AG09319 (cell line): Measurements from ENCODE around the gene CMKLR1.

Experiments
- DNase-seq: peaks from one replicate; pipeline ENCODE4 v3.0.0-alpha.2; 2010; ENCODE audit warnings: low read depth; ENCODE audit errors: extremely low read depth
- CTCF ChIP-seq: IDR thresholded peaks from 2 replicates; pipeline ENCODE4 v1.5.1; 2011; ENCODE audit warnings: low read depth, mild to moderate bottlenecking, inconsistent platforms, low read length, moderate library complexity

Gene CMKLR1

DNA sequence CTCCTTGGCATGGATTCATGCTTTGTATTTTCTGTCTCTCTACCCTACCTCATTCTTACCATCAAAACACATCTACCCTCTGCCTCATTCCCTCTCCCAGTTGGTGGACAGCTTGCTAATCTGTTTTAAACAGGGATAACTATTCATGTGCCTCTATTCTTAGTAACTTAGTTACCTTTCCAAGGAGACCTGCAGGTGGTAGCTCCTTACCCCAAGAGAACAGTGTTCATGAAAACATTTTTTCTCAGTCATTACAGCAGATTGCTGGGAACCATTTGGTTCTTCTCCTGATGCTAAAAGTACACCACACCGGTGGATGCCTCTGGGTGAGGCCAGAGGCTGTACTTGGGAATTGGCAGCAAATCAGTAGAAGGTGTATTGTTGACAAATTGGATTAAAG, 73.0 kb downstream of the CMKLR1 start:
- DNase-seq: no peak
- TF ChIP-seq CTCF: no peak

- TF ChIP-seq CTCF: no peak
- DNase-seq: no peak
Observed at GRCh38 chr12:108265505-108265904, 73.6 kb downstream of the CMKLR1 start.

DNA sequence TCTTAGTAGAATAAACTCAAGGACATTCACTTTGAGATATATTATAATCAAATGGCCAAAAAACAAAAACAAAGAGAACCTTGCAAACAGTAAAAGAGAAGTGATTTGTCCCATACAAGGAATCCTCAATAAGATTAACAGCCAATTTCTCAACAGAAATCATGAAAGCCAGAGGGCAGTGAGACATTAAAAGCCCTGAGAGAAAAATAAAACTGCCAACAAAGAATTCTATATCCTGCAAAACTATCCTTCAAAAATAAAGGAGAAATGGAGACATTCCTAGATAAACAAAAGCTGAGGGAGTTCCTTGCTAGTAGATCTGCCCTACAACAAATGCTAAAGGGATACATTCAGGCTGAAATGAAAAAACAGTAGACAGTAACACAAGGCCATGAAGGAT, 78.1 kb downstream of the CMKLR1 start:
- TF ChIP-seq CTCF: no peak

GRCh38 chr12:108260039-108260438, 79.1 kb downstream of the CMKLR1 start:
- no peak for DNase-seq
- TF ChIP-seq CTCF: no peak

More for the DNA sequence above, 78.1 kb downstream of the CMKLR1 start:
- DNase-seq: no peak

- TF ChIP-seq CTCF: no peak
- DNase-seq: no peak
Observed at GRCh38 chr12:108257610-108258106, 81.5 kb downstream of the CMKLR1 start.

DNA sequence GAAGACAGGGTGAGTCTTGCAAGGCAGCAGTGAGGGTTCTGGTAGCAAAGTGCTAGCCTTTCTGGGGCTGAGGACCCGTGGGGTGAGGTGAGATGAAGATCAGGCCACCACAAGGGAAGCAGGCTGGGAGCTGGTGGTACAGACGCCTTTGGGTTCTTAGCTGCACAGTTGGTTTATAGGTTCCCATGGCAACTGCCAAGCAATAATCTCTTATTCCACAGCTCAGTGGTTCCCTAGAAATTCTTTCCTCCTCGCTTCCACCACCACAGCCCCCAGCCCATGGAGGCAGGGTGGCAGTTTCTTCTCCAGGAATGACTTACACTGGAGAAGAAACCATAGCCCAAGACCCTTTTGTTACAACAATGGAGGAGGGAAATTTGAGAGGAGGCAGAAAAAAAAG, 82.1 kb downstream of the CMKLR1 start:
- DNase-seq: no peak

GRCh38 chr12:108255252-108255602, 83.9 kb downstream of the CMKLR1 start:
- no peak for TF ChIP-seq CTCF
- DNase-seq: no peak

More for the DNA sequence above, 82.1 kb downstream of the CMKLR1 start:
- TF ChIP-seq CTCF: no peak
